ENCODE results near the gene EPAS1. TPM values are rescaled to one million over a fixed set of nuclear protein-coding genes. Genes with fewer than 3 reads are reported as not detected.

EPAS1 gene
- total and polyA plus RNA-seq, 9 of the 15 experiments (the other 6 are each of a cell fraction or from before 2014, with no cell fraction given), result 0.25 to 11.2 (median 4.1) TPM

DNA sequence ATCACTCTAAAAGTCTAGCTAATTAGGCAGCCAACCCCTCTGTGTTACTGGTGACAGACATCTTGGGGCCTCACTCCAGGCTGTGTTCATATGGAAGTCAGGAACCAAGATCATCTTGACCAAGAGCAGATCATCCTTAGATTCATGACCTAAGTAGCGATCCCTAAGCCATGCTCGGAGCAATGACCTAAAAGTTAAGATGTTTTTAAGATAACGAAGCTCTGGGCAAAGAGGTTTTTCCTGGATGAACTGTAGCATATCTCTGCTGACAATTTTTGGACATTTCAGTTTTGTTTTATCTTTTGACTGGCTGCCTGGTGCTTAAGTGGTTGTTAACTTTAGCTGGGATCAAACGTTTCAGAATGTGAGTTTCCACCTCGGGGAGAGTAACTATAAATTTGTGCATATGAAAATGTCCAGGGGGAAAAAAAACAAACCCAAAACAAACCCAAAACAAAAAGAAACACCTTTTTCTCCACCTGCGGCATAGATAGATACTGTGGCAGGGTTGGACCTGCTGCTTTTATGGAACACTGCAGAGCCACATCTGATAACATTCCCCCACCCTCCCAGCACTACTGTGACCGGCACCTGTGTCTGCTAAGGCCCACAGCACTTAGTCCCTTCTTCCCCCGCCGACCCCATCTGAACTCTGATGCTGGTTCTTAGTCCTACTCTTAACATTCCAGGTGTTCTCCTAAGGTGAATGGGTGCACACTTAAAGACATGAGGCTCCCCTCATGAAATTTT, 45.5 kb downstream of the EPAS1 start:
- WGBS (ENCODE audit: insufficient coverage, low coverage, missing lambda C conversion rate), result 27% methylated on average over 9 of the region's 9 CpGs
- Histone ChIP-seq H3K4me3 (no peak overlapping the region), H3K79me2 (ENCODE audit: control insufficient read depth, insufficient read depth, low read length) (no peaks in the 10 kb centered on the region), H3K27me3 (ENCODE audit: control insufficient read depth in 2 of 2, insufficient read depth in 2 of 2, low read length in 2 of 2) (no peaks in the 10 kb centered on the region), H2AFZ (ENCODE audit: low read depth, low read length) (no peak overlapping the region), H4K20me1 (replicated peaks; ENCODE audit: control insufficient read depth, insufficient read depth, low read length) (0 out of 2 replicates have a peak, but pooled peaks cover 3% of the 10 kb centered on the region), H3K27ac (ENCODE audit: extremely low read depth, low read depth, low read length) (no peak overlapping the region), H3K4me1 (replicated peaks in 1 of 2; ENCODE audit: control insufficient read depth in 2 of 2, insufficient read depth in 2 of 2, low read length in 2 of 2) (peaks cover 19 to 52% of the 10 kb centered on the region in 2 experiments), H3K9me1 (ENCODE audit: control insufficient read depth, insufficient read depth, low read length) (no peaks in the 10 kb centered on the region), H3K9me3 (replicated peaks; ENCODE audit: control insufficient read depth, insufficient read depth, low read depth, low read length) (no peaks in the 10 kb centered on the region), H3K36me3 (ENCODE audit: control insufficient read depth, insufficient read depth, low read length) (no peaks in the 10 kb centered on the region), H3K4me2 (ENCODE audit: insufficient read depth, low read length) (no peak overlapping the region), H3K9ac (ENCODE audit: insufficient read depth in 1 of 2, low read depth in 2 of 2, low read length in 2 of 2) (no peak overlapping the region)
- BruUV-seq (replicated peaks), result no TSS peak
- DNase-seq (ENCODE audit: extremely low read depth in 1 of 4, low spot score in 3 of 4) (peak in 2 of 4 experiments; percentile 41 to 51), ATAC-seq (no peak), FAIRE-seq (peak; percentile 48)
- intact Hi-C loops (cut with micrococcal nuclease), result no loop called here
- in situ Hi-C loops (cut with MboI), result no loop called here
- POLR2A ChIA-PET, result interaction anchor here (0.7 to 1.4 kb wide), 6 partner anchors 10 to 47 kb away, joined by 3 to 5 read pairs (median 4); no protein-coding TSS in a partner anchor
- CTCF ChIA-PET (ENCODE audit: low intra/inter-chr PET ratio), result no interaction called here
- TF ChIP-seq, protein P1, sequence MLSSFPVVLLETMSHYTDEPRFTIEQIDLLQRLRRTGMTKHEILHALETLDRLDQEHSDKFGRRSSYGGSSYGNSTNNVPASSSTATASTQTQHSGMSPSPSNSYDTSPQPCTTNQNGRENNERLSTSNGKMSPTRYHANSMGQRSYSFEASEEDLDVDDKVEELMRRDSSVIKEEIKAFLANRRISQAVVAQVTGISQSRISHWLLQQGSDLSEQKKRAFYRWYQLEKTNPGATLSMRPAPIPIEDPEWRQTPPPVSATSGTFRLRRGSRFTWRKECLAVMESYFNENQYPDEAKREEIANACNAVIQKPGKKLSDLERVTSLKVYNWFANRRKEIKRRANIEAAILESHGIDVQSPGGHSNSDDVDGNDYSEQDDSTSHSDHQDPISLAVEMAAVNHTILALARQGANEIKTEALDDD (IDR thresholded peaks at IDR 0.05), result peak; percentile 80
- TF ChIP-seq ZNF124 (CRISPR knock-in tag; IDR thresholded peaks at IDR 0.05) (no peak), TAF9B (IDR thresholded peaks at IDR 0.05; ENCODE audit: partially characterized antibody) (no peak)
- TF ChIP-seq, protein P2, sequence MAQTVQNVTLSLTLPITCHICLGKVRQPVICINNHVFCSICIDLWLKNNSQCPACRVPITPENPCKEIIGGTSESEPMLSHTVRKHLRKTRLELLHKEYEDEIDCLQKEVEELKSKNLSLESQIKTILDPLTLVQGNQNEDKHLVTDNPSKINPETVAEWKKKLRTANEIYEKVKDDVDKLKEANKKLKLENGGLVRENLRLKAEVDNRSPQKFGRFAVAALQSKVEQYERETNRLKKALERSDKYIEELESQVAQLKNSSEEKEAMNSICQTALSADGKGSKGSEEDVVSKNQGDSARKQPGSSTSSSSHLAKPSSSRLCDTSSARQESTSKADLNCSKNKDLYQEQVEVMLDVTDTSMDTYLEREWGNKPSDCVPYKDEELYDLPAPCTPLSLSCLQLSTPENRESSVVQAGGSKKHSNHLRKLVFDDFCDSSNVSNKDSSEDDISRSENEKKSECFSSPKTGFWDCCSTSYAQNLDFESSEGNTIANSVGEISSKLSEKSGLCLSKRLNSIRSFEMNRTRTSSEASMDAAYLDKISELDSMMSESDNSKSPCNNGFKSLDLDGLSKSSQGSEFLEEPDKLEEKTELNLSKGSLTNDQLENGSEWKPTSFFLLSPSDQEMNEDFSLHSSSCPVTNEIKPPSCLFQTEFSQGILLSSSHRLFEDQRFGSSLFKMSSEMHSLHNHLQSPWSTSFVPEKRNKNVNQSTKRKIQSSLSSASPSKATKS (CRISPR knock-in tag; IDR thresholded peaks at IDR 0.05), result no peak
